NCI-H82 treated with DMSO at 0.1 percent for 48 hours (cell line): ENCODE results near the gene EXOC4.
A peak's percentile ranks its signal among the peaks of the same experiment; 100 is the strongest.

ENCODE experiments used
- DNase-seq: peaks from one replicate; lab custom pipeline; 2025; ENCODE audit not compliant: unreplicated experiment; lab: John Stamatoyannopoulos, UW

EXOC4 gene

DNA sequence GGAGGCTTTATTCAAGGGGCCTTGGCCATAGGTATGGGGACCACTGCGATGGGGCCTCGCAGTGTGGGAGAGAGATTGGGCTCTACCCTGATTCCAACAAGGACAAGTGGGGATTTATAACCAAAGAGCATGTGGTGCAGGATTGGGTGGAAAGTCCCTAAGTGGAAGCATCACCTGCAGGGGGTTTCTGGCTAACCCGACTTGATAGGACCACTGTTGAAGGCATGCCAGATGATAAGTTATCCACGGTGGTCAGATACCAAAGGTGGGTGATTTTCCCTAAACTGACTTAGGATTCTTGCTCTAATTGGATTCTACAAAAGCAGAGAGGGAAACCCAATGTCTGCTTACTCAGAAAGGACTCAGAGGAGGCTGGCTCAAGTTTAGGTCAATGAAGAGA is 444.7 kb downstream of the EXOC4 start:
- DNase-seq: no peak

DNA sequence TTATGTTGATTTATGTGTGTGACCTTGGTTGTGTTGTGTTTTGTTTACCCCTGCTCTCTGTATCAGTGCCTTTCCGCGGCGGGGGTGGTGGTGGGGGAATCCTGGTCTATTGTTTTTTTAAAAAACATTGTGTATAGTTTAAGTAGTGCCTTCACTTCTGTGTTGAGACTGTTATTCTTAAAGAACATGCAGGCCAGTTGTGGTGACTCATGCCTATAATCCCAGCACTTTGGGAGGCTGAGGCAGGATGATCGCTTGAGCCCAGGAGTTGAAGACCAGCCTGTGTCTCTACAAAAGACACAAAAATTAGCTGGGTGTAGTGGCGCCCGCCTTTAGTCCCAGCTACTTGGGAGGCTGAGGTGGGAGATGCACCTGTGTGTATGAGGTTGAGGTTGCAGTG is 445.2 kb downstream of the EXOC4 start:
- DNase-seq: no peak

DNA sequence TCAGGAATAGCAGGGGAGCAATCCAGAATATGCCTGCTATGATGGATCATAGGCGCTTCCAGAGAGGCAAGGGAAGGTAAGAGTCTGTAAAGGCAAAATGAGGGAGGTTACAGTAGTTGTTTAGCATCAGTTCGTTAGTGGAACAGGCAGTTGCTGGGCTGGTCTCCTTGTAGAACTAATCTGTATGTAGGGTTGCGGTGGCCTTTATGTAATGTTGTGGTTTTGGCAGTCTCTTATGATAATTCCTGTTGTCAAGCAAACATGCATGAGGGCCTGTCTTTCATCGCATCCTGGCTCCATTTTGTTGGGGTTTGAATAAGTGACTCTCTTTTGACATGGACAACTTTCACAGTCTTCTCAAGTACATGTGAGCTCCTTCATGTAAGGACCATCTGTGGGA is 446.5 kb downstream of the EXOC4 start:
- no peak for DNase-seq

DNA sequence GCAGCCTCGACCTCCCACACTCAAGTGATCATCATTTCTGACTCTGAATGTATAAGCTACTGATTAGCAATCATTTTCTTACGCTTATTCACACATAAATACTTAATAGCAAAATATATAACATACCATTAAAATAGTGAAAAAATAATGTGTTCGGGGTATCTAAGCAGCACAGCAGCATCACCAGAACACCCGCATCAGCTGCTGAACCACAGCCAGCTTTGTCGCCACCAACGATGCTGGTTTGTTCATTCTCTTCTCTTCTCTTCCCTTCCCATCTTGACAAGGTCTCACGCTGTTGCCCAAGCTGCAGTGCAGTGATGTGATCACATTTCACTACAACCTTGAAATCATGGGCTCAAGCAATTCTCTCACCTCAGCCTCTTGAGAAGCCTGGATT is 449.2 kb downstream of the EXOC4 start:
- DNase-seq: no peak

DNA sequence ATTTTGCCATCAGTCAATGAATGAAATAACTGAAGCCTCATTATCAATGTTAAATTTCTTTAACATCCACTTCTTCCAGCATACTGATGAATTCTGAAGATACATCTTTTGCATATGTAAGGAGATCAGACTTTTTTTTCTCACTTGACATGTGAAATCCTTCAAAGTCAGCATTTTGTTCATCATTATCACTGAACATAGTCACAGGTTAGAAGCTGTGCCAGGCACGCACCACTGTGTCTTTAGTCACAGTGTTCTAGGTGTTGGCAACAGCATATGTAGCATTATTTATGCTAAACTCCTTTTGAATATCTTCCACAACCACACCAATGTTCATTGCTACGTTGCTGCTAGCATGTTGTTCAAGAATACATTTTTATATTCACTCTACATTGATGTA is 450.1 kb downstream of the EXOC4 start:
- no peak for DNase-seq

DNA sequence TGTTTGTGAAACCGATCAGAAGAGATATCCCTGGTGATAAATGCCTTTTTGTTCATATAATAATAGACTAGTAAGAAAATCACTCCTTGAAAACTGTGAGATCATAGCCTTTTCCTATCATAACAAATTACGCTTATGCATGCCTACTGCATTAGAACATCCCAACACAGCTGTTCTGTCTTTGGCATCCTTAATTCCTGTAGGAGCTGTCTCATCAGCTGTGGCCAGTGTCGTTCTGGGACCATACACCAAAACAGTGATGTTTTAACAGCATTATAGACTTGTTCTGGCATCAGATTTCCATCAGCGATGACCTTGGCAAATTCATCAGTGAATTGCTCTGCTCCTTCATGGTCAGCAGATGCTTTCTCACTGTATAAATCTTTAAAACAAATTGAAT is 450.7 kb downstream of the EXOC4 start:
- DNase-seq: no peak

DNA sequence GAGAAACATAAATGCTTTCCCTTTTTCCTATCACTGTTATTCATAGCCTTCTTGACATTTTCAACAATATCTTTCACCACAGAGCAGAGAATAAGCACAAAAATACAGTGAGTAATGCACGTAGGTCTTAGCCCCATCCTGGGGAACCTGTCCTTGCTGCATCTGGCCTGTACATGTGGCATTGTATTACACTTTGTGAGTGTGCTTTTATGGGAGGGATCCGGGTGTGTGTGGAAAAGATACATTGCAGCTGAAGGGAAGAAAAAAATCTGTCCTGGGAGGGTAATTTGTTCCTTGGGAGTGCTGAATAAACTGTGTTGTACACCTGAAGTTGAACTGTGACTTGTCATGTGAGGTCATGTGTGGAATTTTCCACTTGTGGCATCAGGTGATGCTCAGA is 451.6 kb downstream of the EXOC4 start:
- DNase-seq: no peak

DNA sequence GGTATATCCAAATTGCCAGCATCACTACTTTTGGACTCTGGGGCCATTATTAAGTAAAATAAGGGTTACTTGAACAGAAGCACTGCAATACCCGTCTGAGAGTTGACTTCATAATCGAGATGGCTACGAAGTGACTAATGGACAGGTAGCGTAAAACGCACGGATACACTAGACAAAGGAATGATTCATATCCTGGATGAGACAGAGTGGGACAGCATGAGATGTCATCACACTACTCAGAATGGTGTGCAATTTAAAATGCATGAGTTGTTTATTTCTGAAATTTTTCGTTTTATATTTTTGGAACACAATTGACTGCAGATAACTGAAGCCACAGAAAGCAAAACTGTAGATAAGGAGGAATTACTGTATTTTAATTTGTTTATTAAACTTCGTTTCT is 452.7 kb downstream of the EXOC4 start:
- no peak for DNase-seq

DNA sequence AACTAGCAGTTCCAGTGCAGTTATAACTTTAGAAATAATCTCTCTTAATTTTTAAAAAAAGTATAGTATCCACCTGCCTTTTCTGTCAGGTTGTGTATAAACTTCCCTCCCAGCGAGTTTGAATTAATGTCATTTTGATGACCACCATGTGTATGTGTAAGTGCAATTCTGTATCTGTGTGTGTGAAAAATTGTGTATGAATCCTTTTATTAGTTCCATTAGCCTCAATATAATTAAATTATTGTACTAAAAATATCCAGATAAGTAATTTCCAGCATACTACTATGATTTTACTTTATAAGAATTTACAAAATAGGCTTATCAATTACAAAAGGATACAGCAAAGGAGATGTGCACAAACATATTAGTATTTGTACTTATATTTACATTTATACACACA is 453.1 kb downstream of the EXOC4 start:
- no peak for DNase-seq

DNA sequence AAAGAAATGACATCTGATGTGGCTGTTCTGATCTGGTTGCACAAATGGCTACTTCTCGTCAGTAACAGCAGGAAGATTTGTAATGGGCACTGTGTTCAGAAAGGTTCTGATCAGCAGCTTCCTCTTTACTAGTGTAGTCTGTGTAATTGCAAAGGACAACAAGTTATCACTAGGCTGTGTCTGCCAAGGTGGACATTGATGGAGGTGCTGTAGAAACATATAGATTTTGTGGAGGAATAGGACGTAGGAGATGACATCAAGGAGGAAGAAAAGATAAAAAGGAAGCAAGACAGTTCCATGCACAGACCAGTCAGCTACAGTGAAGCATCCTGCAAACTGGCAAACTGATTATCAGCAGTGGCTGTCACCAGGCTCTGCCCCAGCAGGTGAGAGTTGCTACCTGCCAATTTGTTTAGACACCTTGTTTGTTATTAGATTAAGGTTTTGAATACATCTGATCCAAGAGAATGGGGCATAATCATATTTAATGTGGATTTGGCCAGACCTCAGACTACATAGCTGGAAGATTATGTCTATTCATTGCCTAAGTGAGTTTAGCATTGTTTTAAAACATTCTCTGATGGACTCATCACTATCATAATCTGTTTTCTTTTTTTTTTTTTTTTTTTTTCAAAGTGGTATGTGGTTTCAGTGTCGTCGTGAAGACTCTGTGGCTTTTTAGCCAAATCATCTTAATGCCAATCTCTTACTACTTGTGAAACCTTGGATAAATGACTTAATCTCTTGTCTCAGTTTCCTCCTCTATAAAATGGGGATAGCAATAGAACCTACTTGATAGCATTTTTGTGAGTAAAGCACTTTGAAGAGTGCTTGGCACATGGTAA is 456.4 kb downstream of the EXOC4 start:
- DNase-seq: no peak

DNA sequence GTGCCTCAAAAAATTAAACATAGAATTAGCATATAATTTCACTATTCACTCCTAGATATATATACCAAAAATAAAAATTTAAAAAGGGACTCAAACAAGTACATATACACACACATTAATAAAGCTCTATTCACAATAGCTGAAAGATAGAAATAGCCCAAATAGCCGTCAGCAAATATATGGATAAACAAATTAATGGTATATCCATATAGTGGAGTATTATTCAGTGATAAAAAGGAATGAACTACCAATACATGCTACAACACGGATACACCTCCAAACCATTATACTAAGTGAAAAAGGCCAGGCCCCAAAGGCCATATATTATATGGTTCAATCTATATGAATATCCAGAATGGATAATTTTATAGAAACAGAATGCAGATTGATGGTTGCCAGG is 459.7 kb downstream of the EXOC4 start:
- no peak for DNase-seq

DNA sequence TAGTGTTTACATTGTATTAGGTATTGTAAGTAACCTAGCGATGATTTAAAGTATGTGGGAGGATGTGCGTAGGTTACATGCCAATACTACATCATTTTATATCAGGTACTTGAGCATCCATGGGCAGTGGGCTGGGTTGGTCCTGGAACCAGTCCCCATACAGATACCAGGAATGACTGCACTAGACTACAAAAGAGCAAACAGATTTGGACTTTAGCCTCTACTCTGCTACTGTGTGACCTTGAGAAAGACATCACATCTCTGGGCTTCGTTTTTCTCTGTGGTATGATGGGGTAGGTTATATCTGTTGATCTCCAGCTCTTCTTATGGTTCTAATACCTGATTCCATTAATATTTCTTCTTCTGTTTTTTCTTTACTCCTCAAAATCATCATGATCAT is 461.8 kb downstream of the EXOC4 start:
- DNase-seq: no peak

DNA sequence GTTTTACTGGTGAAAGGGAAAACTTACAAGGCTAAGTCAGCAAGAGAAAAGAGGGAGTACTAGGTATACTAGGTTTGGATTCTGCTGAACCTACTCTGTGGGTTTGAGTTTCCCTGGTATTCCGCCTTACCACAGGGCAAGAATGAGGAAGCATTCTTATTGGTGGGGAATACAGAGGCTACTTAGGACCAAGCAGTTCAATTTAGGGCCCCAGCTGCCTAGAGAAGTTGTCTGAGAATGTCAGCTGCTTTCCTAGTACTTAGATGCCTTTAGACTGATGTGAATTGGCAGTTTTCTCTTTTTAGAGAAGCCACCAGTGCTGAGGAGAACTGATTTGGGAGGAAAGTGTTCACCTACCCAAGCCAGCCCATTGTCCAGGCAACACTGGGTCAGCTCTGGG is 465.3 kb downstream of the EXOC4 start:
- no peak for DNase-seq

DNA sequence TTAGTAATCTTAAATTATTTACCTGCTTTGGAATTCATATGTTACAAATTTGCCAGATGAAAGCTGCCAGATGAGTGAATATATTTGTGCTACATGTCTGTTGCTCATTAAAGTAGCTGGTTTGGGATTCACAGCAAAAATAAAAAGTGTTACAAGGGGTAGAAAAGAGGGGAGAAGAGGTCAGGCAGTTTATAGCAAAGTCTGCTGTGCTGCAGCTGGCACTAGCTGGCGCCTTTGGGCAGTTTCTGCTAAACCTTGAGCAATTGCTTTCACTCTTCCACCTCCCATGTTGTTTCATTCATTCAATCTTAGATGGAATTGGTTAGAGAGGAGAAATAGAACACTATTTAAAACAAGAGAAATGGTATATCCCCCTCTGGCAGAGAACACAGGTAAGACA is 470.2 kb downstream of the EXOC4 start:
- DNase-seq: no peak

DNA sequence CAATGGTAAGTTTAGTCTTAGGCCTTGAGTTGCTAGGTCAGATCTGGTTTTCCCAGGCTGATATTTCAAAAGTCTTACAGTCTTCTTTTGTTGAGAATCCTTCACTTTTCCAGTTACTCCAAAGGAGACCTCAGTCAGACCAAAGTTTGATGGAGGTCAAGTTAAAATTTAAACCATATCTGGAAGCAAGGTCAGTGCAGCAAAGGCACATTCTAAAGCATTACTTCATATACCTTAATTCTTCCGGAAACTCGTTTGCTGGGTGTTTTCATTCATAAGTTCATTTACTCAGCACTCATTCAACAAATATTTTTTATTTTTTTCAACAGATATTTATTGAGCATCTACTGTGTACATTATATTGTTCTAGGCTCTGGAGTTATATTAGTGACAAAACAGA is 471.3 kb downstream of the EXOC4 start:
- DNase-seq: no peak

DNA sequence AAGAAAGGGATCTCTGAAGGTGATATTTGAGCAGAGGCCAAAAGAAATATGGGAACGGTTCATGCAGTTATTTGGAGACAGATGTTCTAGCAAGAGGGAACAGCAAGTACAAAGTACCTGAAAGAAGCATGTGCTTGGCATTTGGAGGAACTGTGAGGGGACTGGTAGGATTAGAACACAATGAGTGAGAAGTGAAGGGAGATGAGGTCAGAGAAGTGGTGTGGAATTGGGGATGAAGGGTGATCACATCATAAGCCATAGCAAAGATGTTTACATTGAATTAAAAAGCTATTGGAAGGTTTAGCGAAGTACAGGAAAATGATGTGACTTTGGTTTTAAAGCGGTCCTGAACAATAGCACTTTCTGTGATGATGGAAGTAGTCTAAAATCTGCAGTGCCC is 471.8 kb downstream of the EXOC4 start:
- DNase-seq: no peak

DNA sequence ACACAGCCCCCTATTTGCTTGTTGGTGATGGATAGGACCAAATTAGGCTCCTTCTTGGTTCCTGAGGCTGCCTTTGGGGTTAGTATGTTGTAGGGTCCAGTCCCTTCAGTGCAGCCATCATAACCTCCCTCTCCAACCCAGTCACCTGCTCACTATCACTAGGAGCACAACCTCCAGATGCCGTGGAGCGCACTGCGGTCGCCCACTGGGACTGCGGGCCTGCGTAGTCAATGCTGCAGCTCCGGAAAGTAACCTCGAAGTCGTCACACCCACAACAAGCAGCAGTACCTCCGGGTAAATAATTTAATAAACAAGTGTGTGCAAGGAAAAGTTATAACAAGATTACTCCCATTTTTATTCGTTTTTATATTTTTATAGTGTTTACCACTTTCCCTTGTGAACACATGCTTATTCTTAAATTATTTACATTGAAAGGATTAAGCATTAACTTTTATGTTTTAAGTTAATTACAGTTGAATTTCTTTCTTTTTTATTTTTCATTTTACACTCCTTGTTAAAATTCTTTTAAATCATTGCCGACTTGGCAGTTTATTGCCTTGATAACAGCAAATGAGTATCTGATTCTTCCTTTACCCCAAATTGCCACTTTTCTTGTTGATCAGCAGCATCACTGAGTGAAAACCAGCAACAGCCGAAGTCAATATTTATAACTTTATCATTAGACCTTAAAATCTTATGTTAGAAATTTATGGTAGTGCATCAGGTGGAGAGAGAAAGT is 474.8 kb downstream of the EXOC4 start:
- no peak for DNase-seq

DNA sequence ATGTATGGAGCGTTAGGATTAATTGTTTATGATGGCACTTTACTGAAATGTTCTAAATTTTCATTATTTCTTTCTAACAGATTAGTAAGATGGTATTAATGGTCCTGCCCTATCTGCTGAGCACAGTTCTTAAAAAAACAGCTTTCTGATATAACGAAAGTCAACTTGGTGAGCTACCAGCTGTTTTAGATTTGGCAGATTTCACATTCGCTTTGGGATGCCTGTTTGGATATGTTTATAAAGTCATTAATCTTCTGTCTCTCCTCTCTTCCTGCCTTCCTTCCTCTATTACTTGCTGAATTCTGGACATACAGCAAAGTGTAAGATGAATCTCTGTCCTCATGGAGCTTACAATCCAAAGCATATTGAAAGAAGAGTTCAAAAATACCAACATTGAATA is 477.5 kb downstream of the EXOC4 start:
- no peak for DNase-seq

DNA sequence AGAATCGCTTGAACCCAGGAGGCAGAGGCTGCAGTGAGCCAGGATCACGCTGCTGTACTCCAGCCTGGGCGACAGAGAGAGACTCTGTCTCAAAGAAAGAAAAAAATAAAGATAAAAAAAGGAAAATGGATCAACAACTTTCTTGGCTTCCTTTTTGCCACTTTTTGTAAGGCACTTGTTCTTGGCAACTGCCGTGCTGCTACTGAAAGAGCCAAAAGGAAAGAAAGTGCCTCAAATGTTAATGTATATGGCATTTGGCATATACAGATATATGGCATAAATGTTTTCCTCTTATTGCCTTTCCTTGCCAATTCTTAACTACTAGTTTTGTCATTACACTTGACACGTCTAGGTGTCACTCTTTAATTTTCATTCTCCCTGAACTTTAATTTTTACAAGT is 480.5 kb downstream of the EXOC4 start:
- no peak for DNase-seq

DNA sequence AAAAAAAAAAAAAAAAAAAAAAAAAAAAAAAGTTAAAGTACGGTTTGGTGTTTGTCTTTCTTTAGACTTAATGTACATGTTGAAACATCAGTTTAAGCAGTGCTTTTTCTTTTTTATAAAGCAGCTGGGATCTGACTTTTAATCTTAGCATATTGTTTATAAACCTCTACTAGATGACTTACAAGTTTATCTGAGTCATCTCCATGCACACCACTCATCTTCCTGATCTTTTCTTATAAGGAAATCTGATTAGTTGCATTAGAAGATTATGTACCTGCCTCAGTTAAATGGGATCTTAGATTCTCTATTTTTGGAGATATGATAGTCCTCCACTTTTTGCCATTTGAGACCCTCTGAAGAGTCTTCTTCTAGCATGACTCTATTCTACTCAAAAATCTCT is 482.3 kb downstream of the EXOC4 start:
- DNase-seq: peak; percentile 32

DNA sequence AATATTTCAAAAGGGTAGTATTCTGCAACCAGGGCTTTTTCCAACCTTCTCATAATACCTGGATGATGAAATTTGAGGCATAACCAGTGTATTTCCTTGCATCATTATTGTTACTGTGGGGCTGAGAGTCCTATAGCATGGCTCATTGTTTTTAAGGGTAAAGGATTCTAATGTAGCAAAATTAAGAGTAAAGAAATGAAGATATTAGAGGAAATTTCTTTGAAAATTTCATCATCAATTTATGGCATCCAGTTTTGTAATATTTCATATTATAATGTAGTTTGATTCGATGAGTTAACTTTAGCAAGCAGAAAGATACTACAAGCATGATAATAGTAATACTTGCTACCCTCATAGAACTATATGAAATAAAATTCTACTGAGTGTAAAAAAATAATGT is 486.9 kb downstream of the EXOC4 start:
- no peak for DNase-seq

DNA sequence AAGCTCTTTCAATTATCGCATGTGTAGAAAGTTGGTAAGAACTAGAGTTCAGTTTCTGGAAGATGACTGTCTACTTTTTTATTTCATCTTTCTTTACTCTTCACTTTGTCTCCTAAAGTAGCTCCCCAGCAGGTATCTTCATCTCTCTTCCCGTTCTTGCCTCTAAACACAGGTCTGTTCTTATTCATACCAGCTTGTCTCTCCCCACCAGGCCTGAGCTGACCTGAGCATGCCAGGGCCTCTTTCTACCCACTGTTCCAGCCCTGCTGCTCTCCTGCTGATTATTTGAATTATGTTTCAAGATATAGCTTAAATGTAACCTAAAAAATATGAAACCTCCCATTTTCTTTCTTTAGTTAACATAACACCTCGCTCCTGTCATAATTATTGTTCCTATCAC is 488.2 kb downstream of the EXOC4 start:
- no peak for DNase-seq

DNA sequence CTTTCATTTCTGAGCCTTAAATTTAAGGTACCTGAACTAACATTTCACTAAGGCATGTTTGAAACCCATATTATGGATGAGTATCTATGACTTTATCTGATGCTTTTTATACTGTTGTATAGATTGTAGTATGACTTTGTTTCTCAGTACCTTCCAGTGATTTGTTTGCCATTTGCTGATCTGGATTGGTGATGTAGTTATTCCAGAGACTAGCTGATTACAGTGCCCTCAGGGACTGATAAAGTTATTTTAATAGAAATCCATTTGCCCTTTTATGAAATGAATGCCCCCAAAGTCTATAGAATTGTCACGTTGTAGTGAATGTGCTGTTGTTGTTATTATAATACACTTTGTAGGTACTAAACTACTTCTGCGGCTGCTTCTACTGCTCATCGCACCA is 488.8 kb downstream of the EXOC4 start:
- DNase-seq: no peak
